OCI-LY7 (cell line): Measurements from ENCODE around the gene CLDN19. TPM values are rescaled to one million over a fixed set of nuclear protein-coding genes. Genes with fewer than 3 reads are reported as not detected.
A peak's percentile ranks its signal among the peaks of the same experiment; 100 is the strongest.

Source experiments
- BruUV-seq: library from RNA; stranded (reverse); fragments of 400-500 nt; replicated peaks from 2 replicates; lab custom pipeline; 2021; lab: Mats Ljungman, UMichigan
- CTCF ChIA-PET: fragments of 300-600 bp; sonication (Branson Sonifier 250); formaldehyde crosslinking; loops from one replicate; lab custom pipeline; 2022; ENCODE audit warnings: antibody characterized with exemption; ENCODE audit not compliant: unreplicated experiment; lab: Charles Lee
- POLR2A ChIA-PET: fragments of 300-600 bp; sonication (Branson Sonifier 250); formaldehyde crosslinking; loops from one replicate; lab custom pipeline; 2022; ENCODE audit warnings: antibody characterized with exemption; lab: Charles Lee
- DNase-seq: peaks from one replicate; pipeline ENCODE4 v3.0.0-alpha.2; 2015; ENCODE audit warnings: low spot score
- H2AFZ ChIP-seq: fragments of 200-600 bp; sonication (generic), shearing (Covaris generic); 2 replicates; pipeline ENCODE4 v1.6.1; 2014; ENCODE audit warnings: mild to moderate bottlenecking, antibody characterized with exemption, low read length, moderate library complexity
- H3K27ac ChIP-seq: fragments of 200-600 bp; sonication (generic); 2 replicates; pipeline ENCODE4 v1.5.1; 2014; ENCODE audit warnings: mixed run types, low read depth, mild to moderate bottlenecking, moderate library complexity, low read length, inconsistent platforms; ENCODE audit not compliant: poor library complexity, severe bottlenecking
- H3K36me3 ChIP-seq: fragments of 200-600 bp; sonication (generic); 2 replicates; pipeline ENCODE4 v1.6.1; 2014; ENCODE audit warnings: mild to moderate bottlenecking, antibody characterized with exemption, low read length, moderate library complexity, mixed read lengths; ENCODE audit not compliant: insufficient read depth
- H3K4me1 ChIP-seq: fragments of 200-600 bp; sonication (generic); 2 replicates; pipeline ENCODE4 v1.5.1; 2014; ENCODE audit warnings: mild to moderate bottlenecking, low read length; ENCODE audit not compliant: insufficient read depth, poor library complexity, severe bottlenecking
- H3K4me2 ChIP-seq: fragments of 200-600 bp; sonication (generic); 2 replicates; pipeline ENCODE4 v1.6.1; 2014; ENCODE audit warnings: mild to moderate bottlenecking, low read length
- H3K4me3 ChIP-seq: fragments of 200-600 bp; sonication (generic); 2 replicates; pipeline ENCODE4 v1.5.1; 2014; ENCODE audit warnings: mild to moderate bottlenecking, low read depth, low read length; ENCODE audit not compliant: poor library complexity, severe bottlenecking
- H3K79me2 ChIP-seq: fragments of 200-600 bp; sonication (generic); 2 replicates; pipeline ENCODE4 v1.6.1; 2016; ENCODE audit warnings: low read depth, mild to moderate bottlenecking, low read length, moderate library complexity, mixed read lengths; ENCODE audit not compliant: insufficient read depth
- H3K9me2 ChIP-seq: fragments of 200-600 bp; sonication (generic); 2 replicates; pipeline ENCODE4 v1.6.1; 2016; ENCODE audit warnings: mild to moderate bottlenecking, low read length, mixed read lengths; ENCODE audit not compliant: insufficient read depth
- H3K9me3 ChIP-seq: fragments of 200-600 bp; sonication (generic); 2 replicates; pipeline ENCODE4 v1.6.1; 2014; ENCODE audit warnings: mild to moderate bottlenecking, mixed run types, low read length, mixed read lengths
- H4K20me1 ChIP-seq: fragments of 200-600 bp; sonication (generic); 2 replicates; pipeline ENCODE4 v1.6.1; 2014; ENCODE audit warnings: mild to moderate bottlenecking, antibody characterized with exemption, low read length, moderate library complexity, mixed read lengths; ENCODE audit not compliant: insufficient read depth
- CTCF ChIP-seq: fragments of 200-600 bp; sonication (generic); conservative IDR thresholded peaks from 2 replicates; pipeline ENCODE4 v1.5.1; 2014; ENCODE audit warnings: mild to moderate bottlenecking, antibody characterized with exemption, low read length, moderate library complexity, mixed read lengths
- EZH2phosphoT487 ChIP-seq: fragments of 200-600 bp; sonication (generic); IDR thresholded peaks from 2 replicates; pipeline ENCODE4 v1.6.1; 2018; ENCODE audit warnings: low read depth, borderline replicate concordance, mild to moderate bottlenecking, mixed run types, antibody characterized with exemption, low read length, moderate library complexity, mixed read lengths
- intact Hi-C: fragments of 100-400 bp; cut with micrococcal nuclease; formaldehyde crosslinking; loops from one replicate; pipeline ENCODE4 v1.10.0; 2022; ENCODE audit not compliant: unreplicated experiment
- total RNA-seq, 2 experiments: library from RNA; depleted of rRNA in 1 of 2; stranded (reverse); fragments of >200 nt in 1 of 2; shearing (Covaris generic) in 1 of 2; gene quantifications; 2 replicates each; pipeline ENCODE4 v1.2.3, GENCODE V29; 2014 to 2022

The CLDN19 gene
- total RNA-seq, 2 experiments from 2014 or later, result not detected

GRCh38 chr1:42736571-42737200 lies 3.4 kb downstream of the CLDN19 start:
- Histone ChIP-seq H3K79me2 (no peaks in the 10 kb centered on the region), H3K4me1 (peaks cover 11% of the 10 kb centered on the region), H3K27ac (peak overlapping the region; percentile 12), H4K20me1 (no peaks in the 10 kb centered on the region), H2AFZ (peak overlapping the region; percentile 75), H3K4me3 (no peak overlapping the region), H3K4me2 (peak overlapping the region; percentile 41; the same call in 1 of the 2 replicates), H3K9me2 (no peaks in the 10 kb centered on the region), H3K36me3 (no peaks in the 10 kb centered on the region), H3K9me3 (no peaks in the 10 kb centered on the region)
- BruUV-seq, result no TSS peak
- POLR2A ChIA-PET, result no interaction called here
- intact Hi-C loops, result no loop called here
- CTCF ChIA-PET, result no interaction called here
- DNase-seq, result no peak
- TF ChIP-seq CTCF (0 out of 2 replicates have a peak, but pooled peaks have one; percentile 5), EZH2phosphoT487 (no peak)

GRCh38 chr1:42736152-42736551 lies 3.9 kb downstream of the CLDN19 start:
- H4K20me1 ChIP-seq, result no peaks in the 10 kb centered on the region
- CTCF ChIA-PET, result no interaction called here
- H3K4me3 ChIP-seq, result no peak overlapping the region
- DNase-seq, result peak; percentile 13
- H3K9me3 ChIP-seq, result no peaks in the 10 kb centered on the region
- H3K79me2 ChIP-seq, result no peaks in the 10 kb centered on the region
- TF ChIP-seq CTCF (peak; percentile 25; the same call in 1 of the 2 replicates), EZH2phosphoT487 (no peak)
- H2AFZ ChIP-seq, result no peak overlapping the region
- H3K4me2 ChIP-seq, result no peak overlapping the region
- BruUV-seq, result no TSS peak
- POLR2A ChIA-PET, result no interaction called here
- peaks cover 11% of the 10 kb centered on the region for H3K4me1 ChIP-seq
- no peaks in the 10 kb centered on the region for H3K36me3 ChIP-seq
- no peak overlapping the region for H3K27ac ChIP-seq
- intact Hi-C loops, result no loop called here
- no peaks in the 10 kb centered on the region for H3K9me2 ChIP-seq

GRCh38 chr1:42735477-42736105 lies 4.4 kb downstream of the CLDN19 start:
- no peak for TF ChIP-seq EZH2phosphoT487
- TF ChIP-seq CTCF, result no peak
- Histone ChIP-seq H3K9me3 (no peaks in the 10 kb centered on the region), H3K4me3 (no peak overlapping the region), H2AFZ (no peak overlapping the region), H3K4me2 (no peak overlapping the region), H3K27ac (no peak overlapping the region), H4K20me1 (no peaks in the 10 kb centered on the region), H3K79me2 (no peaks in the 10 kb centered on the region), H3K4me1 (peaks cover 11% of the 10 kb centered on the region), H3K36me3 (no peaks in the 10 kb centered on the region), H3K9me2 (no peaks in the 10 kb centered on the region)
- no TSS peak for BruUV-seq
- no peak for DNase-seq
- intact Hi-C loops, result no loop called here
- CTCF ChIA-PET, result no interaction called here
- POLR2A ChIA-PET, result interaction anchor here (0.6 kb wide), 1 partner anchor 370 kb away, joined by 3 read pairs; no protein-coding TSS in a partner anchor
